ENCODE results near the gene MAP1A.
"Not testable (repeated sequence)": the region's sequence is repeated elsewhere in the genome, so short reads cannot be mapped to it uniquely, and the experiment has no call there.

Gene MAP1A

DNA sequence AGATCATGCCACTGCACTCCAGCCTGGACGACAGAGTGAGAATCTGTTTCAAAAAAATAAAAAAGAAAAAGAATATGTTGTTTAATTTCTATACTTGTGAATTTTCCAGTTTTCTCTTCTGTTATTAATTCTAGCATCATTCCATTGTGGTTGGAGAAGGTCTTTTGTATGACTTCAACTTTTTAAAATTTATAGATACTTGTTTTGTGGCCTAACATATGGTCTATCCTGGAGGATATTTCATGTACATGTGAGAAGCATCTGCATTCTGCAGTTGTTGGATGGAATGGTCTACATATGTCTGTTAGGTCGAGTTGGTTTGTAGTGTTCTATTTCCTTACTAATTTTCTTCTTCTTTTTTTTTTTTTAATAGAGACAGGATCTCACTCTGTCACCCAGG lies 35.6 kb downstream of the MAP1A start:
- no peak for DNase-seq (ENCODE audit: low spot score)
- in situ Hi-C loops (cut with MboI; ENCODE audit: low pct_unique_long_range_greater_than_20kb, low sequenced_read_pairs, unreplicated experiment): no loop called here
- TF ChIP-seq, protein P1, sequence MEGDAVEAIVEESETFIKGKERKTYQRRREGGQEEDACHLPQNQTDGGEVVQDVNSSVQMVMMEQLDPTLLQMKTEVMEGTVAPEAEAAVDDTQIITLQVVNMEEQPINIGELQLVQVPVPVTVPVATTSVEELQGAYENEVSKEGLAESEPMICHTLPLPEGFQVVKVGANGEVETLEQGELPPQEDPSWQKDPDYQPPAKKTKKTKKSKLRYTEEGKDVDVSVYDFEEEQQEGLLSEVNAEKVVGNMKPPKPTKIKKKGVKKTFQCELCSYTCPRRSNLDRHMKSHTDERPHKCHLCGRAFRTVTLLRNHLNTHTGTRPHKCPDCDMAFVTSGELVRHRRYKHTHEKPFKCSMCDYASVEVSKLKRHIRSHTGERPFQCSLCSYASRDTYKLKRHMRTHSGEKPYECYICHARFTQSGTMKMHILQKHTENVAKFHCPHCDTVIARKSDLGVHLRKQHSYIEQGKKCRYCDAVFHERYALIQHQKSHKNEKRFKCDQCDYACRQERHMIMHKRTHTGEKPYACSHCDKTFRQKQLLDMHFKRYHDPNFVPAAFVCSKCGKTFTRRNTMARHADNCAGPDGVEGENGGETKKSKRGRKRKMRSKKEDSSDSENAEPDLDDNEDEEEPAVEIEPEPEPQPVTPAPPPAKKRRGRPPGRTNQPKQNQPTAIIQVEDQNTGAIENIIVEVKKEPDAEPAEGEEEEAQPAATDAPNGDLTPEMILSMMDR (IDR thresholded peaks at IDR 0.05; ENCODE audit: extremely low read depth, insufficient read depth, missing control alignments): no peak

DNA sequence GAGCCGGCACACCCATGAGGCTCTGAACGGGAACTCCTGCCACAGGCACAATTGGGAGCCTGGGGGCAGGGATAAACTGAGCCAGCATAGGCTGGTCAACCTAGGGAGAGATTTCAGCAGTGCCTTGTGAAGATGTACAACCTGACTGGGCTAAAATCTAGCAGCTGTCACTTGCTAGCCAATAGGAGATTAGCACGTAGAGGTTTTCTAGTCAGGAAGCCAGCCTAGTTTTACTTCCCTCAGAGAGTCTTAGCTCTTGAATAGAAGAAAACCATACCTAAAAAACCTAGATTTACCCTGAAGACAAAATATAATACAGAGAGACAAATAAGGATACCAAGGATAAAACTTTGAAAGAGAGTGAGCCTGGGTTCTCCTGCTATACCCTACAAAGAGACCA lies 45.3 kb downstream of the MAP1A start:
- not testable (repeated sequence) for DNase-seq (ENCODE audit: low spot score)

DNA sequence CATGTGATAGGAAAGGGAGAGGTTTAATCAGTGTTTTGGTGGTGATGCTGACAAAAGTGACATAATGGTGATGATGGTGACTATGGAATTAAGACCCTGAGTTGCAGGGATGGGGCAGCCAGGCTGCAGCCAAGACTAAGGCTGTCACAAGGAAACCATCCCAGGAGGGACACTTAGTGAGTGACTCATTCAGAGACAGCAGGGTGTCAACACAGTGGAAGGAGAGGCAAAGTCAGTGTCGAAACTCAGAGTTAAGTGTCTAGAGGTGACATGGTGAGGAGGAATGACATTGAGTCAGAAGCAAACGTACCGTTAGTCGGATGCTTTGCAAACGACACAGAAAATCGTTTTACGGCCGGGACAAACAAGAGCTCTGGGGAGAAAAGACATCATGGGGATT lies 46.4 kb downstream of the MAP1A start:
- DNase-seq (ENCODE audit: low spot score); in situ Hi-C loops (cut with MboI; ENCODE audit: low pct_unique_long_range_greater_than_20kb, low sequenced_read_pairs, unreplicated experiment): not testable (repeated sequence)

More for the DNA sequence above, 45.3 kb downstream of the MAP1A start:
- in situ Hi-C loops (cut with MboI; ENCODE audit: low pct_unique_long_range_greater_than_20kb, low sequenced_read_pairs, unreplicated experiment): not testable (repeated sequence)

DNA sequence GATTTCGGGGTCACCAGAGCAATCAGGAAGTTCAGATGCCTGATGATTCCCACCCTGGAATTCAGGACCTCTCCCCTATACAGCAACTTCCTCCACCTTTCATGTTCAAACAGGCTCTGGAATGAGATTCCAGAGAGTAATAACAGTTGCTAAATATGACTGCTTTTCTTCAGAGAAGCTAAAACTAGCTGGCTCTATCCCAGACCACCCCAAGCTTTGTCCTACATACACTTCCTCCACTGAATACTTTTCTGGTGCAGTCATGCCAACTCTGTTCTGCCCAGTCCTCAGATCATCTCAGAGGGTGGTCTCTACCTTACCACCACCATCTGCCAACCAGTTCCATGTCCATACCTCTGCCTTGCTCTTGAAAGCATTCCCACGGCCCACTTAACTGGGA lies 49.2 kb downstream of the MAP1A start:
- in situ Hi-C loops (cut with MboI; ENCODE audit: low pct_unique_long_range_greater_than_20kb, low sequenced_read_pairs, unreplicated experiment); DNase-seq (ENCODE audit: low spot score): not testable (repeated sequence)

DNA sequence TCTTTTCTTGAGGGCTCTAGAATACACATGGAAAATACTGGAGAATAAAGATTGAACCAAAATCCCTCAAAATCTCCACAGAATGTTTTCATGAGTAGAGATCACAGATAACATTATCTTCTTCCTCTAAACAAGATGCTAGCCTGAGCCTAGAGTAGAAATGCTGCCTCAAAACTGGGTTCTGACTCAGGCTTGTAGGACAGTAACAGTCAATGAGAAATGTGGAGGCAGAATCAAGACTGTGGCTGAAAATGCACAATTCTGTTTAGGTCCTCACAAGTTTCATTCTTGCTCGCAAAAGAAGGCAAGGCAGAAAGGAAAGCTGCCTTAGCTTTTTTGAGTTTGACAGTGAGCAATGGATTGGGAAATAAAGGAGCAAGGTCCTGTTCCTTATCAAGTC lies 57.2 kb downstream of the MAP1A start:
- DNase-seq (ENCODE audit: low spot score); in situ Hi-C loops (cut with MboI; ENCODE audit: low pct_unique_long_range_greater_than_20kb, low sequenced_read_pairs, unreplicated experiment): not testable (repeated sequence)
